GM12878 (cell line): ENCODE measurements around the gene SRGAP1. TPM values are rescaled to one million over a fixed set of nuclear protein-coding genes. Genes with fewer than 3 reads are reported as not detected.
A peak's percentile ranks its signal among the peaks of the same experiment; 100 is the strongest.

Experiments used
- ASH2L ChIP-seq: fragments of 300-600, 200-600 bp; sonication (generic); IDR thresholded peaks from 2 replicates; pipeline ENCODE4 v1.6.1; 2017; ENCODE audit warnings: low read depth, mild to moderate bottlenecking, borderline replicate concordance
- CBX3 ChIP-seq: fragments of 200-600 bp; sonication (generic); IDR thresholded peaks from 2 replicates; pipeline ENCODE4 v1.6.1; 2016; ENCODE audit warnings: low read depth, borderline replicate concordance
- EED ChIP-seq: sonication (generic); IDR thresholded peaks from 2 replicates; pipeline ENCODE4 v1.6.1; 2016; ENCODE audit warnings: antibody characterized with exemption, low read depth
- ETV6 ChIP-seq, 2 experiments: fragments of 450-650 bp in 1 of 2; IDR thresholded peaks in 1 of 2; conservative IDR thresholded peaks in 1 of 2; 2 replicates each; pipeline ENCODE4 v1.6.1; 2014; ENCODE audit warnings: antibody characterized with exemption in 1 of 2, borderline replicate concordance in 1 of 2, low read depth in 1 of 2, mild to moderate bottlenecking in 1 of 2, moderate library complexity in 1 of 2
- FOXK2 ChIP-seq: fragments of 450-650 bp; IDR thresholded peaks from 2 replicates; pipeline ENCODE4 v1.6.1; 2017; ENCODE audit warnings: mild to moderate bottlenecking, moderate library complexity
- FOXM1 ChIP-seq: IDR thresholded peaks from 2 replicates; pipeline ENCODE4 v1.6.1; 2012; ENCODE audit warnings: low read depth, mild to moderate bottlenecking, inconsistent platforms, low read length, moderate library complexity
- HCFC1 ChIP-seq: fragments of 150-350 bp; IDR thresholded peaks from 2 replicates; pipeline ENCODE4 v1.6.1; 2014; ENCODE audit warnings: low read length
- KDM1A ChIP-seq: fragments of 200-600 bp; sonication (generic); IDR thresholded peaks from 2 replicates; pipeline ENCODE4 v1.6.1; 2016; ENCODE audit warnings: borderline replicate concordance
- LARP7 ChIP-seq: fragments of 450-650 bp; IDR thresholded peaks from 2 replicates; pipeline ENCODE4 v1.6.1; 2017; ENCODE audit warnings: mild to moderate bottlenecking
- NR2C1 ChIP-seq: fragments of 450-650 bp; IDR thresholded peaks from 2 replicates; pipeline ENCODE4 v1.6.1; 2017; ENCODE audit warnings: antibody characterized with exemption, mild to moderate bottlenecking, moderate library complexity
- NRF1 ChIP-seq: conservative IDR thresholded peaks from 2 replicates; pipeline ENCODE4 v1.6.1; 2011; ENCODE audit warnings: mild to moderate bottlenecking, low read depth, low read length, improper control_type of control experiment
- POLR2AphosphoS2 ChIP-seq: IDR thresholded peaks from 2 replicates; pipeline ENCODE4 v1.6.1; 2011; ENCODE audit warnings: low read depth, mild to moderate bottlenecking, low read length, improper control_type of control experiment, moderate library complexity
- RCOR1 ChIP-seq: conservative IDR thresholded peaks from 2 replicates; pipeline ENCODE4 v1.6.1; 2012; ENCODE audit warnings: low read depth, low read length, improper control_type of control experiment
- RFX5 ChIP-seq: IDR thresholded peaks from 2 replicates; pipeline ENCODE4 v1.6.1; 2011; ENCODE audit warnings: low read depth, low read length, improper control_type of control experiment
- SMAD1 ChIP-seq: fragments of 450-650 bp; IDR thresholded peaks from 2 replicates; pipeline ENCODE4 v1.6.1; 2018; ENCODE audit warnings: mild to moderate bottlenecking, low read depth; ENCODE audit not compliant: partially characterized antibody
- SREBF2 ChIP-seq: IDR thresholded peaks from 2 replicates; pipeline ENCODE4 v1.6.1; 2012; ENCODE audit warnings: mild to moderate bottlenecking, low read length
- STAT1 ChIP-seq: fragments of 450-650 bp; conservative IDR thresholded peaks from 2 replicates; pipeline ENCODE4 v1.6.1; 2014; ENCODE audit warnings: antibody characterized with exemption, mild to moderate bottlenecking
- TCF3 ChIP-seq: IDR thresholded peaks from 2 replicates; pipeline ENCODE4 v1.6.1; 2012; ENCODE audit warnings: low read depth, mild to moderate bottlenecking, low read length, borderline replicate concordance; ENCODE audit not compliant: insufficient read depth
- WRNIP1 ChIP-seq: IDR thresholded peaks from 2 replicates; pipeline ENCODE4 v1.6.1; 2011; ENCODE audit warnings: low read depth, low read length, improper control_type of control experiment, borderline replicate concordance
- polyA plus RNA-seq, 11 experiments: library from polyadenylated mRNA; depleted of rRNA in 4 of 11; unstranded in 6 of 11; stranded (reverse) in 5 of 11; fragments of >200 nt; fragmentation: Nextera tagmentation in 4 of 11; fragmentation: Illumina TruSeq in 1 of 11; extraction: Ambion mirVana in 4 of 11; extraction: Trizol in 1 of 11; gene quantifications; 1 replicate in 1 of 11; 2 replicates in 10 of 11; pipeline versions ENCODE4 v1.2.1 to v1.2.3, GENCODE V29; 2011 to 2016; ENCODE audit warnings: inconsistent platforms in 2 of 11, missing spikeins in 2 of 11, low read depth in 1 of 11
- total RNA-seq, 4 experiments: library from RNA; depleted of rRNA in 3 of 4; stranded (reverse); fragments of >200 nt in 3 of 4; fragmentation: Illumina TruSeq in 1 of 4; extraction: Trizol in 1 of 4; gene quantifications; 2 replicates each; pipeline versions ENCODE4 v1.2.1 to v1.2.3, GENCODE V29; 2013 to 2021
- TF ChIP-seq, protein P1 (sequence below): IDR thresholded peaks from 2 replicates; pipeline ENCODE4 v1.6.1; 2011; ENCODE audit warnings: low read depth, mild to moderate bottlenecking, low read length, moderate library complexity, borderline replicate concordance; ENCODE audit errors: extremely low read depth
- TF ChIP-seq, protein P2 (sequence below): fragments of 450-650 bp; IDR thresholded peaks from 2 replicates; pipeline ENCODE4 v1.6.1; 2017; ENCODE audit warnings: mild to moderate bottlenecking
- TF ChIP-seq, protein P3 (sequence below): IDR thresholded peaks from 2 replicates; pipeline ENCODE4 v1.6.1; 2012; ENCODE audit warnings: low read depth, low read length, improper control_type of control experiment
- TF ChIP-seq, protein P4 (sequence below): IDR thresholded peaks from 2 replicates; pipeline ENCODE4 v1.6.1; 2012; ENCODE audit warnings: low read length, inconsistent platforms
- TF ChIP-seq, protein P5 (sequence below): fragments of 450-650 bp; IDR thresholded peaks from 2 replicates; pipeline ENCODE4 v1.6.1; 2018; ENCODE audit warnings: borderline replicate concordance, mild to moderate bottlenecking; ENCODE audit not compliant: partially characterized antibody

Gene SRGAP1
- total and polyA plus RNA-seq, 10 of the 15 experiments (the other 5 are each of a cell fraction or from before 2014, with no cell fraction given): 0.16 to 0.85 (median 0.46) TPM

DNA sequence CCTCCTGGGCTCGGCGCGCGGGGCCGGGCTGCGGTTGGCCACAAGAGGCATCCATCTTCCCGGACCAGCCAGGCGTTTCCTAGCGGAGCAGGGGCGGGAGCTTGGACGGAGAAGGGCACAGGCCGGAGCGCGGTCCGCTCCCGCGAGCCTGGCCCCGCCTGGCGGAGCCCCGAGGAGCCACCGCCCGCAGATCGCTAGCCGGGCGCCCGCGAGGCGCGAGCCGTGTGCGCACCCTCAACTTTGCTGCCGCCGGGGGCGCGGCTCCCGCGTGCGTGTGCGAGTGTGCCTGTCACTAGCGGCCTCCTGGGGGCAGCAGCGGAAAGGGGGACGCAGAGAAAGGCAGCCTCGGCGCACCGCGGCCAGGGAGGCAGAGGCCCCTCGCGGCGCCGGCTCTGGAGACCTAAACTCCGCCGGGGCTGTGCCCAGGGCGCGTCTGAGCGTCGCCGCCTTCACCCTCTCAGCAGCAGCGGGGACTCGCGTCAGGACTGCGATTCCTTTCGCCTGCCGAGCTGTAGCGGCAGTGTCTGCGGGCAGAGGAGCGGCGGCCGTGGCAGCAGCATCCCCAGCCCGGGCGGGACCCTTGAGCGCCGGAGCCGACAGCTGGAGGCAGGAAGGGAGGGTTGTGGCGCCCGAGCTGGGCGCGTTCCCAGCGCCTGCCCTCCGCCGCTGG, 644 bp upstream of the SRGAP1 start (continued):
- TF ChIP-seq POLR2AphosphoS2: no peak
- TF ChIP-seq TCF3: 0 out of 2 replicates have a peak, but pooled peaks have one; percentile 28
- no peak for TF ChIP-seq ETV6 (conservative IDR thresholded peaks at IDR 0.05 in 1 of 2, IDR thresholded peaks at IDR 0.05 in 1 of 2; ENCODE audit: borderline replicate concordance in 1 of 2, low read depth in 1 of 2)
- TF ChIP-seq RFX5: no peak
- TF ChIP-seq EED: no peak
- TF ChIP-seq, protein P1, sequence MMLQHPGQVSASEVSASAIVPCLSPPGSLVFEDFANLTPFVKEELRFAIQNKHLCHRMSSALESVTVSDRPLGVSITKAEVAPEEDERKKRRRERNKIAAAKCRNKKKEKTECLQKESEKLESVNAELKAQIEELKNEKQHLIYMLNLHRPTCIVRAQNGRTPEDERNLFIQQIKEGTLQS: no peak
- TF ChIP-seq, protein P2, sequence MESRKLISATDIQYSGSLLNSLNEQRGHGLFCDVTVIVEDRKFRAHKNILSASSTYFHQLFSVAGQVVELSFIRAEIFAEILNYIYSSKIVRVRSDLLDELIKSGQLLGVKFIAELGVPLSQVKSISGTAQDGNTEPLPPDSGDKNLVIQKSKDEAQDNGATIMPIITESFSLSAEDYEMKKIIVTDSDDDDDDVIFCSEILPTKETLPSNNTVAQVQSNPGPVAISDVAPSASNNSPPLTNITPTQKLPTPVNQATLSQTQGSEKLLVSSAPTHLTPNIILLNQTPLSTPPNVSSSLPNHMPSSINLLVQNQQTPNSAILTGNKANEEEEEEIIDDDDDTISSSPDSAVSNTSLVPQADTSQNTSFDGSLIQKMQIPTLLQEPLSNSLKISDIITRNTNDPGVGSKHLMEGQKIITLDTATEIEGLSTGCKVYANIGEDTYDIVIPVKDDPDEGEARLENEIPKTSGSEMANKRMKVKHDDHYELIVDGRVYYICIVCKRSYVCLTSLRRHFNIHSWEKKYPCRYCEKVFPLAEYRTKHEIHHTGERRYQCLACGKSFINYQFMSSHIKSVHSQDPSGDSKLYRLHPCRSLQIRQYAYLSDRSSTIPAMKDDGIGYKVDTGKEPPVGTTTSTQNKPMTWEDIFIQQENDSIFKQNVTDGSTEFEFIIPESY: no peak
- no peak; the same call in 1 of the 2 replicates for TF ChIP-seq NRF1
- TF ChIP-seq RCOR1: no peak
- TF ChIP-seq, protein P3, sequence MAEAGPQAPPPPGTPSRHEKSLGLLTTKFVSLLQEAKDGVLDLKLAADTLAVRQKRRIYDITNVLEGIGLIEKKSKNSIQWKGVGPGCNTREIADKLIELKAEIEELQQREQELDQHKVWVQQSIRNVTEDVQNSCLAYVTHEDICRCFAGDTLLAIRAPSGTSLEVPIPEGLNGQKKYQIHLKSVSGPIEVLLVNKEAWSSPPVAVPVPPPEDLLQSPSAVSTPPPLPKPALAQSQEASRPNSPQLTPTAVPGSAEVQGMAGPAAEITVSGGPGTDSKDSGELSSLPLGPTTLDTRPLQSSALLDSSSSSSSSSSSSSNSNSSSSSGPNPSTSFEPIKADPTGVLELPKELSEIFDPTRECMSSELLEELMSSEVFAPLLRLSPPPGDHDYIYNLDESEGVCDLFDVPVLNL: peak; percentile 18; the same call in 1 of the 2 replicates
- TF ChIP-seq, protein P4, sequence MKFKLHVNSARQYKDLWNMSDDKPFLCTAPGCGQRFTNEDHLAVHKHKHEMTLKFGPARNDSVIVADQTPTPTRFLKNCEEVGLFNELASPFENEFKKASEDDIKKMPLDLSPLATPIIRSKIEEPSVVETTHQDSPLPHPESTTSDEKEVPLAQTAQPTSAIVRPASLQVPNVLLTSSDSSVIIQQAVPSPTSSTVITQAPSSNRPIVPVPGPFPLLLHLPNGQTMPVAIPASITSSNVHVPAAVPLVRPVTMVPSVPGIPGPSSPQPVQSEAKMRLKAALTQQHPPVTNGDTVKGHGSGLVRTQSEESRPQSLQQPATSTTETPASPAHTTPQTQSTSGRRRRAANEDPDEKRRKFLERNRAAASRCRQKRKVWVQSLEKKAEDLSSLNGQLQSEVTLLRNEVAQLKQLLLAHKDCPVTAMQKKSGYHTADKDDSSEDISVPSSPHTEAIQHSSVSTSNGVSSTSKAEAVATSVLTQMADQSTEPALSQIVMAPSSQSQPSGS: no peak
- no peak for TF ChIP-seq FOXM1
- no peak for TF ChIP-seq WRNIP1
- TF ChIP-seq LARP7: peak; percentile 89; the same call in 1 of the 2 replicates
- TF ChIP-seq CBX3: no peak
- TF ChIP-seq KDM1A: no peak
- TF ChIP-seq NR2C1: no peak
- no peak for TF ChIP-seq SREBF2
- TF ChIP-seq, protein P5, sequence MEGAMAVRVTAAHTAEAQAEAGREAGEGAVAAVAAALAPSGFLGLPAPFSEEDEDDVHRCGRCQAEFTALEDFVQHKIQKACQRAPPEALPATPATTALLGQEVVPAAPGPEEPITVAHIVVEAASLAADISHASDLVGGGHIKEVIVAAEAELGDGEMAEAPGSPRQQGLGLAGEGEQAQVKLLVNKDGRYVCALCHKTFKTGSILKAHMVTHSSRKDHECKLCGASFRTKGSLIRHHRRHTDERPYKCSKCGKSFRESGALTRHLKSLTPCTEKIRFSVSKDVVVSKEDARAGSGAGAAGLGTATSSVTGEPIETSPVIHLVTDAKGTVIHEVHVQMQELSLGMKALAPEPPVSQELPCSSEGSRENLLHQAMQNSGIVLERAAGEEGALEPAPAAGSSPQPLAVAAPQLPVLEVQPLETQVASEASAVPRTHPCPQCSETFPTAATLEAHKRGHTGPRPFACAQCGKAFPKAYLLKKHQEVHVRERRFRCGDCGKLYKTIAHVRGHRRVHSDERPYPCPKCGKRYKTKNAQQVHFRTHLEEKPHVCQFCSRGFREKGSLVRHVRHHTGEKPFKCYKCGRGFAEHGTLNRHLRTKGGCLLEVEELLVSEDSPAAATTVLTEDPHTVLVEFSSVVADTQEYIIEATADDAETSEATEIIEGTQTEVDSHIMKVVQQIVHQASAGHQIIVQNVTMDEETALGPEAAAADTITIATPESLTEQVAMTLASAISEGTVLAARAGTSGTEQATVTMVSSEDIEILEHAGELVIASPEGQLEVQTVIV: no peak
- TF ChIP-seq FOXK2: no peak
- TF ChIP-seq ASH2L: no peak
- no peak for TF ChIP-seq SMAD1
- peak; percentile 67; the same call in 1 of the 2 replicates for TF ChIP-seq STAT1
- TF ChIP-seq HCFC1: peak; percentile 22; the same call in 1 of the 2 replicates
